GM21576 (cell line): ENCODE measurements around the gene EFCAB7.

Experiments
- ATAC-seq: cut with Tn5 transposase; IDR thresholded peaks from one replicate; pipeline ENCODE4 v1.9.1; 2021; ENCODE audit warnings: mild to moderate bottlenecking, moderate library complexity; ENCODE audit not compliant: unreplicated experiment

The EFCAB7 gene

DNA sequence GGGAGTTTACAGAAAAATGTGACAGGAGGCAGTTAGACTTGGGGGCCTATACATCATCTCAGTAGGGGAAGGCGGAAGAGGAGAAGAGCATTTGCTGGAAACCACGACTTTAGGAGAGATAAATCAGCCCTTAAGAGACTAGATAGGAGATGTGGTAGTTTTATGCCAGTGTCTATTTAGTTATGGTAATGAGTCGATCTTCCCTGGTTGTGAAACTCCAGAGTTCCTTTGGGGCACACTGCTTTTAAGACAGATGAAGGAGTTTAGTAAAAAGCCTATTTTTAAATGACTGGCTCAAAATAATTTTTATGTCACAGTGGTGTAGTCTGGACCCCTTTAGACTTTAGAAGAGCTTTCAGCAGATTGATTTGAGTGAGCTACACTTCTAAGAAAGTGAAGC, 77.7 kb downstream of the EFCAB7 start:
- no peak for ATAC-seq

DNA sequence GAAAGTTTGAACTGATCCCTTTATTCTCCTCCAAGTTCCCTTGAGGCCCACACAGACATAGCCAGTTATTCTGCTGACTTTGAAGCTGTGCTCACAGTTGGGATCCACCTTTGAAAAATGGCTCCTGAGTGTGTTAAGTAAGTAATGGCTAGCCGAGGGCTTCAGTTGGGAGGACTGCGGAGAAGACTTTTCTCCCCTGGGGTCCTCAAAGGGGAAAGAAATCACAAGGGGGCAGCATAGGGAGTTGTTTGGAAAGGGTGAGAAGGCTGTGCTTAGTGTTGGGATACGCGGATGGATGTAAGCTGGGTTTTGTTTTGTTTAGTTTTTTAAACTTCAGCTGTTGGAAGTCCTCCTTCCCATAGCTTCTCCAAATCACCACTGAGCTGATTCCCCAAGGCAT, 78.1 kb downstream of the EFCAB7 start:
- ATAC-seq: no peak

DNA sequence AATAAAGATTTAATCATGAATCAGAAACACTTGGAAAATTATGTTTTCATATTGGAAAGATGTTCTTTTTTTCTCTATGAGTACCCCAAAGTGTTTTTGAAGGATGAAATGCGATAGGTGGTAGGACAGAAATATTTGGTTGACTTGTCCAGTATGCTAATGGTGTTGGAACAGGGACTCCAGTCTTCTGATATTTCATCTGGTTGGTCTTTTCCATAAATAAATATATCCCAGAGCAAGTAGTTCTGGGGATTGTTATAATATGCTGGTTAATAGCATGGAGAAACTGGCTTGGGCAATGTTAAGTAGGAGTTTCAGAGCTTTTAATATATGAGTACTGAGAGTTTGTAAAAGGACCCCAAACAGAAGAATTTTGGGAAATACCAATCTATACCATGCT, 78.6 kb downstream of the EFCAB7 start:
- no peak for ATAC-seq

DNA sequence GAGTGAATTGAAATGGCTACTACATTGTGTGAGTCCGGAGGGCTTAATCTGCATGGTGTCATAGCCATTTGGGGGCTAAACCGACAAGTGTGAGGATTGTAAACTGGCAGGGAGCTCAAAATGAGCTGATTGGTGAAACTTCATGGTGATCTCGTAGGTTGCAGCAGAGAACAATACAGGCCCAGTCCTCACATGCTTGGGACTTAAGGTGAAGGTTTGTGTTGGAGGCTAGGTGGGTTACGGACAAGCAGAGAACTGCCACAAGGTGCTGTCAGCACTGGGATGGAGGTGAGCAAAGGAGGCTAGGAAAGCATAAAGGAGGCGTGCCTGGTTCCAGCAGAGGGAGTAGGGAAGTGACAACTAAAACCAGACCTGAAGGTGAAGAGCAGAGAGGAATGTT, 79.3 kb downstream of the EFCAB7 start:
- no peak for ATAC-seq

DNA sequence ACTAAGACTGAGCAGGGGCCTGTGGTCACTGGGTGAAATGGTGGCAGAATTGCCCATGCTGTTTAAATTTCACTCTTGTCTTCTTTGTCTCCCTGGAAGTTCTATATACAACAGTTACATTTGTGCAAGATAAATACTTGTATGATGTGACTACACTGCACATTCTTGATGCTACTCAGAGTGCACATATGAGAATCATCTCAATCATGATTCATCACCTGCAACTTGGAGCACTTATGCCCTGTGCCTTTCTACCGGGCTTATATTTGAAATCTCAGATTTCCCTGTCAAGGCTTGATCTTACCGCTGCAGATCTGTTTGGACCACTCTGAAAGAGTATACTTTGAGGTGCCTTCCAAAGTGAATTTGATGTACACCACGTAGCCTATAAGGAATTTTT, 80.5 kb downstream of the EFCAB7 start:
- no peak for ATAC-seq

DNA sequence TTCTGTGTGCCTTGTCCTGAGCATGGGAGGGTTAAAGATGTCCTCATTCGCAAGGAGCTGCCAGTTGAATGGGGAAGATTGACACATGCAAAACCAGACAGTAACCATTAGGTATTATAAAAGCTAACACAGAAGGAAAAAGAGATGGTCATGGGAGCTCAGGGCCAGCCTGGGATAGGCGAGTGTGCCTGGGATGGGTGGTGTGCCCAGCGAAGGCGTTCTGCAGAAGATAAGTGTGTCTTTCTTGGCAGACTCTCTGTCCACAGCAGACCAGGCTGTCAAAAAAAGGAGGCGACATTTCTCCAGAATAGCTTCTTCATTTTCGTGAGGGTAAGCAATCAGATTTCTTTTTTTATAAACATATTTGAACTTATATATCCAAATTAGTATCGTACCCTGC, 84.0 kb downstream of the EFCAB7 start:
- no peak for ATAC-seq

DNA sequence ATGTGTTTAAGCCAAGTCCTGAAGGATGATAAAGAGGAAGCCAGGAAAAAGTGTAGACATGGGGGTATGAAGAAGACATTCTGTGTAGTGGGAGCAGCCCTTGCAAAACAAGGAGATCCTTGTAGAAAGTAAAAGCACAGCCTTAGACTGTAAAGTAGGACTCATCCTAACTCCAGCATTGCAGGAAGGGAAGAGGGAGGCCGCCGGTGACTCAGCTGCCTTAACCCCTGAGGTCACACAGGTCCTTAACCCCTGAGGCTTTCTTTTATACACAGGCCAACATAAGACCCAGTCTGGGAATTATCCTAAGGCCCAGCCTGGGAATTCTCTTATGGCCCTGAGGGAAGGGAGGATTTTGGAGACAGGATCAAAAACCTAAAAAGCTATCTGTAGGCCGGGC, 87.9 kb downstream of the EFCAB7 start:
- no peak for ATAC-seq

DNA sequence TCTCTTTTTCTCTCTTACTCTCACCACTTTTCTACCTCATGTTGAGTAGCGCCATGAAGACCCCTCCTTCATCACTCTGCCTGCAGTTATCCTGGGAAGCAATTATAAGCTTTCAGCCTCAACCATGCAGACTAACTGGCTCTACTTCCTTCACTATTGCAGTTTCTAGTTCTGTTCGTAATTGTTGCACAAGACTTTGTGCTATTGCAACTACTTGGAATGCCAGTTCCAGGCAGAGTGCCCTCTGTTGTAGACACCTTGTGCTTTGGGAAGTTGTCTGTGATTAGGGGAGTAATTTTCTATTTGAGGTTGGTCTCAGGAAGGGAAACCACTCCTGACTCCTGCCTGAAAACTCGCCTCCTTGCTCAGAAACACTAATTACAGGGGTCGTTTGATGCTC, 89.2 kb downstream of the EFCAB7 start:
- ATAC-seq: no peak

DNA sequence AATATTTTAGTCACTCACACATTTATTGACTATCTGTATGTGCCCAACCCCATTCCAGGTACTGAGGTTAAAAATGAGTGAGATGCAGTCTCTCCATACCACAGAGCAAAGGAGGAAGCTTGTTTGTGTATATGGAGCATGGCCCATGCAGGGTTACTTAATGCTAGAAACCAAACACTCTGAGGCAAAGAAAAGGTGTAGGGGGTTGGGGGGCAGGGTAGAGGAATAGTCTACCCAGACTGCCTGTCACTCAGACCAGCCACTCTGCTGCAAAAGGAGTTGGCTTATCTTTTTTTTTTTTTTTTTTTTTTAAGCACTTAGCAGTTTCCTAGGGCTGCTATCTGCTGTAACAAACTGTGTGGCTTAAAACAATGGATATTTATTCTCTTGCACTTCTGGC, 89.6 kb downstream of the EFCAB7 start:
- no peak for ATAC-seq

DNA sequence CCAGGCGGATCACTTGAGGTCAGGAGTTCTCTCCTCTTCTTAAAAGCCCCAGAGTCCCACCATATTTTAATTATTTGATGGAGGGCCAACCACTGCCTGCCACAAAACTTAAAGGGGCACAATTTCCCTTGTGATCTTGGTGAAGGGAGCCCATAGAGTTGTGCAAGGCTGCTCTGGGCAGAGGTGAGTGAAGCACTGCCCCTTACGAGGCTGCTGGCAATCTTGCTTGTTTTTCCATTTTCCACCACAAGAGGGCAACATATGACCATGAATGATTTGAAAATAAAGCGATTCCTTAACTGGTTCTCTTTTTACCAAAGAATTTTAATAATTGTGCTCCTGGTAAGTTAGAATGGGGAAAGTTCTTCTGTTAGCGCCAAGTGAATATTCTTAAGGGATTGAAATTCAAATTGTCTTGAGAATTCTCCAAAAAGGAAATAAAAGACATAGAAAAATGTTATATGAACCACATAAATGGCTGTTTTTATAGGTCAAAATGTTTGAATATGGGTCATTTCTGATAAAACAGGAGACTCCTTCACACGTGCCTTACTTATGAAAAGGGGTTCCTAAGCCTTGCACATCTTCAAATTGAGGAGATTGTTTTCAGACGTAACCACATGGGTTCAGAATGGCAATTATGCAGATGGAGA, 92.6 kb downstream of the EFCAB7 start:
- ATAC-seq: peak; percentile 63

DNA sequence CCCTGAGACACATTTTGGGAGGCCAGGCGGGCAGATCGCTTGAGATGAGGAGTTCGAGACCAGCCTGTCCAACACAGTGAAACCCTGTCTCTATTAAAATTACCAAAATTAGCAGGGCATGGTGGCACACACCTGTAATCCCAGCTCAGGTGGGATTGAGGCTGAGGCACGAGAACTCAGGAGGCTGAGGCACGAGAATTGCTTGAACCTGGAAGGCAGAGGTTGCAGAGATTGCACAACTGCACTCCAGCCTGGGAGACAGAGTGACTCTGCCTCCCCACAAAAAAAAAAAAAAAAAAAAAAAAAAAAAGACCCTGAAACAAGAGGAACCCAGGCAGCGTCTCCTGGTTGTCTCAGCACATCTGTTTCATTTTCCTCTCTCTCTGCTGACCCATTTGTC, 94.1 kb downstream of the EFCAB7 start:
- no peak for ATAC-seq

DNA sequence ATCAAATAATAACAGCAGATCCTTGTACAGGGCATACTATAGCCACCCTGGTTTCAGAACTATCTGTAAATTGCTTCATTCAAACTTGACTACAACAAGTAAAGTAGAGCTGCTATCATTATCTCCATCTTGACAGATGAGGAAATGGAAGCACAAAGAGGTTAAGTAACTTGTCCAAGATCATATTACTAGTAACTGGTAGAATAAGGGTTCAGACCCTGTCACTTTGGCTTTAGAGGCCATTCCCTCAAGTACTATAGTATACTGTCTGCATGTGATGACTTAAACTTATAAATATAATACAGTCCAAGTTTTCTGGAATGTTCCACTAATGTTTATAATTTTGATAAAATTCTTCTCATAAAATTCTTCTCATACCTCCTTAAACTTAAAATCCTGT, 94.7 kb downstream of the EFCAB7 start:
- no peak for ATAC-seq

DNA sequence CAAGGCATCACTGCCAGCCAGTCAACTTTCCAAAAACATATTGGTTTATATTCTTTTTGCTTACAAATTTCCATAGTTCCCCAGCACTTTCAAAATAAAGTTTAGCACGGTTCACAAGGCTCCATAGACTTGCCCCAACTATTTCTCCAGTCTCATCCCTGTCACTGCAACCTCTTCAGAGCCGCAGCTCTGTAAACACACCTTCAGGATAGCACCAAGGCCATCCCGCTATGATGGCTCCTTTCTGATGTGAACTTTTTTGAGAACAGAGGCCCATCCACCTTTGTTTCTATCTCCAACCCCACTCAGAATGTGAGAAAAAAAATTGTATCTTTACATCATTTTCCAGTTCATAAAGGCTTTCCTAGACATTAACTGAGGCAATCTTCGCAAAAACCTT, 96.2 kb downstream of the EFCAB7 start:
- ATAC-seq: no peak

DNA sequence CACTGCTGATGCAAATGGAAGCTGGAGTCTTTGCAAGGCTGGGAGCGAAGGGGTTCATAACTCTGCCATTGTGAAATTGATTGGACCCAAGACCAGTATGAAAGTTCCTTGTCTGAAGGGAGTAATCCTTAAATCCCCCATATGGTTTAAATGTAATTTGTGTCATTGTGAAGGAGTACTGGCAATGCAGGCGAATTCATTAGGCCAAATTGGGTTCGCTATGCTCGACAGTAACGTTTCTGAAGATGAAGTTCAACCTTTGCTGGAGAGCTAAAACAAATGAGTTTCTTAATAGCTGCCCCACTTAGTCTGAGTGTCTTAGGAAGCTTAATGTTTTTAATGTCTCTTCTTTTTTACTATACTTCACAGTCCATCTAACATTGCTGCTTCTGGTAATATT, 97.3 kb downstream of the EFCAB7 start:
- no peak for ATAC-seq

DNA sequence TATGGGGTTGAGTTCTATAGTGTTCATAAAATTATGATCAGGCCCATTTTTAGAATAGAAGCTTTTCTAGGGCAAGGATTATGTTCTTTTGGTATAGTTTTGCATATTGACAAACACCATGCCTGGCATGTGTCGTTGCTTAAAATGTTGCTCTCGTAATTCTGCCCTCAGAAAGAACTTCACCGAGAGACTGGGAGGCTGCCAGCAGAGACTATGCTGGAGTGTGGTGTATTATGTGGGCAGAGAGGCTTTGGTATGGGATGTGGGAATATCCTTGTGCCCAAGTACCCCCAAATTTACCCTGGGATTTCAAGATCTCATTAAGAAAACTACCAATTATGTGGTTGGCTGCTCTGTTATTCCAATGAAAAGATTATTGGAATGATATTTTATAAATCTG, 97.8 kb downstream of the EFCAB7 start:
- ATAC-seq: no peak

DNA sequence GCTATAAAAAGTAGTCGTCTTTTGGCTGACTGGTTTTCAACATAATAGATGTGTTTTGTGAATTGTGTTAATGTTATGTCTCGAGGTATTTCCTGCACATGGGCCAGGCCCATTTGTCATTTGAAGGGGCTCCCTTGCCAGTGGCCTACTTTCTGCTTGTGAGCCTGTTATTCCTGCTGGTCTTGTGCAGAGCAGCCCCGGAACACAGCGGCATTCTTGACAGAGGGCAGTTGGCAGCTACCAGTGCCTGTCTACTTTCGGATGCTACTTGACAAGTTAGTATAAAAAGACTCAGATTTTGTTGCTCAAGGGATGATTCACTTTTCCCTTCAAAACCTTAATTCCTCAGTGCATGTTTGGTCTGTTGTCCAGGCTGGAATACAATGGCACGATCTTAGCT, 98.4 kb downstream of the EFCAB7 start:
- ATAC-seq: no peak
